Upper lobe of right lung (tissue), 1 donor: ENCODE results near the gene MRM2. TPM values are rescaled to one million over a fixed set of nuclear protein-coding genes. Genes with fewer than 3 reads are reported as not detected.
A peak's percentile ranks its signal among the peaks of the same experiment; 100 is the strongest.

ENCODE experiments used
- ATAC-seq: fragments of 200-7000 bp; cut with Tn5 transposase; one replicate; pipeline ENCODE4 v1.9.1; 2020; ENCODE audit warnings: mild to moderate bottlenecking, moderate library complexity
- DNase-seq: peaks from one replicate; pipeline ENCODE4 v3.0.0-alpha.2; 2020
- H3K27ac ChIP-seq: fragments of 200-600 bp; one replicate; pipeline ENCODE4 v1.8.0; 2022
- H3K27me3 ChIP-seq: fragments of 200-600 bp; one replicate; pipeline ENCODE4 v1.8.0; 2022; ENCODE audit warnings: mild to moderate bottlenecking
- H3K36me3 ChIP-seq: fragments of 200-600 bp; one replicate; pipeline ENCODE4 v1.8.0; 2022
- H3K4me1 ChIP-seq: fragments of 200-600 bp; one replicate; pipeline ENCODE4 v1.8.0; 2022
- H3K4me3 ChIP-seq: fragments of 200-600 bp; one replicate; pipeline ENCODE4 v1.8.0; 2022; ENCODE audit warnings: mild to moderate bottlenecking
- H3K9me3 ChIP-seq: fragments of 200-600 bp; one replicate; pipeline ENCODE4 v1.8.0; 2022
- intact Hi-C: fragments of 100-400 bp; cut with DNase I; formaldehyde crosslinking; loops from one replicate; pipeline ENCODE4 v1.11.0; 2022
- total RNA-seq: library from RNA; stranded (reverse); fragmentation: NEBNext Ultra II Directional; extraction: Animal tissue kit (Norgen Biotek cat#: 25700); gene quantifications from one replicate; pipeline ENCODE4 v1.2.1, GENCODE V29; 2021
- TF ChIP-seq, protein P1 (sequence below): fragments of 200-600 bp; IDR thresholded peaks from one replicate; pipeline ENCODE4 v1.8.0; 2022; ENCODE audit warnings: antibody characterized with exemption
- donor health status: DM: no; HTN: yes; CAD: no; lungs with severe emphysema.

The MRM2 gene
- total RNA-seq, 1 donor from 2014 or later: 23.7 TPM

DNA sequence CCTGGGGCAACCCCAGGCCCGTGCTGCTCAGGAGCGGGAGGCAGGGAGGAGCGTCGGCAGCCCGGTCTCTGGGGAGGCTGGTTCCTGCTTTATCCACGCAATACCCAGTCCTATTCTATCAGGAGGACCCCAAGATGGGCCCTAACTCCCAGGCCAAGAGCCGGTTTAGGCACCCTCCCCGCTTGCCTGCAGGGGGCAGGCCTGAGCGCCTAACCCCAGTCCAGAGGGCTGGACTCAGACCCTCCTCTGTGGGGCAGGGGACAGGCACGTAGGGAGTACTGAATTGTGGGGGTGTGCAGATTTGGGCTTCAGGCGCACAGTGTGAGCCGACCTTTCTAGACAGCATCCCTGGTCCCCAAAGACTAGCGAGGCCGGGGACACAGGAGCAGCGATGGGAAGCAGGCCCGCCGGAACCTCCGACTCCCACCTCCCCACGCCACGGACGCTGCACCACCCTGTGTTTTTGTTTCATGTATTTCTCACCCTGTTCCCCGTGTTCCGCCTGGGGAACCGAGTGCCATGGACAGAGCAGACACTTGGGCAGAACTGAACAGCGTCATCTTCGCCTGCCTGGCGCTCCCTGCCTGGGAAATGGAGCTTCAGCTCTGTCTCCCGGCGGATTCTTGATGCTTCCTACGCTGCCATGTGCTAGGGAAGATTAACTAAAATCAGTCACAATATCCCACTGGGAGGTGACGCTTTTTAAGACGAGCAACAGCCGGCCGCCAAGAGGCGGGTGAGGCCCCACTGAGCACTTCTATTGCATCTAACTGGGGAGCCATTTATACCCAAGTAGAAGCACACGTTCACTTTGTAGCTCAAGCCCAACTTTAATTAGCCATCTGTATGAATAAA lies 5.4 kb upstream of the MRM2 start:
- ATAC-seq (peak; percentile 47), DNase-seq (no peak)
- no peaks in the 10 kb centered on the region for H3K27me3 ChIP-seq
- no peaks in the 10 kb centered on the region for H3K9me3 ChIP-seq
- TF ChIP-seq, protein P1, sequence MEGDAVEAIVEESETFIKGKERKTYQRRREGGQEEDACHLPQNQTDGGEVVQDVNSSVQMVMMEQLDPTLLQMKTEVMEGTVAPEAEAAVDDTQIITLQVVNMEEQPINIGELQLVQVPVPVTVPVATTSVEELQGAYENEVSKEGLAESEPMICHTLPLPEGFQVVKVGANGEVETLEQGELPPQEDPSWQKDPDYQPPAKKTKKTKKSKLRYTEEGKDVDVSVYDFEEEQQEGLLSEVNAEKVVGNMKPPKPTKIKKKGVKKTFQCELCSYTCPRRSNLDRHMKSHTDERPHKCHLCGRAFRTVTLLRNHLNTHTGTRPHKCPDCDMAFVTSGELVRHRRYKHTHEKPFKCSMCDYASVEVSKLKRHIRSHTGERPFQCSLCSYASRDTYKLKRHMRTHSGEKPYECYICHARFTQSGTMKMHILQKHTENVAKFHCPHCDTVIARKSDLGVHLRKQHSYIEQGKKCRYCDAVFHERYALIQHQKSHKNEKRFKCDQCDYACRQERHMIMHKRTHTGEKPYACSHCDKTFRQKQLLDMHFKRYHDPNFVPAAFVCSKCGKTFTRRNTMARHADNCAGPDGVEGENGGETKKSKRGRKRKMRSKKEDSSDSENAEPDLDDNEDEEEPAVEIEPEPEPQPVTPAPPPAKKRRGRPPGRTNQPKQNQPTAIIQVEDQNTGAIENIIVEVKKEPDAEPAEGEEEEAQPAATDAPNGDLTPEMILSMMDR: peak; percentile 64
- peaks cover 20% of the 10 kb centered on the region for H3K4me1 ChIP-seq
- no peaks in the 10 kb centered on the region for H3K36me3 ChIP-seq
- intact Hi-C loops: loop anchor here (10.0 kb wide), 1 partner anchor 107 kb away; the partner anchor contains the start of gene EIF3B
- no peak overlapping the region for H3K4me3 ChIP-seq
- no peak overlapping the region for H3K27ac ChIP-seq

DNA sequence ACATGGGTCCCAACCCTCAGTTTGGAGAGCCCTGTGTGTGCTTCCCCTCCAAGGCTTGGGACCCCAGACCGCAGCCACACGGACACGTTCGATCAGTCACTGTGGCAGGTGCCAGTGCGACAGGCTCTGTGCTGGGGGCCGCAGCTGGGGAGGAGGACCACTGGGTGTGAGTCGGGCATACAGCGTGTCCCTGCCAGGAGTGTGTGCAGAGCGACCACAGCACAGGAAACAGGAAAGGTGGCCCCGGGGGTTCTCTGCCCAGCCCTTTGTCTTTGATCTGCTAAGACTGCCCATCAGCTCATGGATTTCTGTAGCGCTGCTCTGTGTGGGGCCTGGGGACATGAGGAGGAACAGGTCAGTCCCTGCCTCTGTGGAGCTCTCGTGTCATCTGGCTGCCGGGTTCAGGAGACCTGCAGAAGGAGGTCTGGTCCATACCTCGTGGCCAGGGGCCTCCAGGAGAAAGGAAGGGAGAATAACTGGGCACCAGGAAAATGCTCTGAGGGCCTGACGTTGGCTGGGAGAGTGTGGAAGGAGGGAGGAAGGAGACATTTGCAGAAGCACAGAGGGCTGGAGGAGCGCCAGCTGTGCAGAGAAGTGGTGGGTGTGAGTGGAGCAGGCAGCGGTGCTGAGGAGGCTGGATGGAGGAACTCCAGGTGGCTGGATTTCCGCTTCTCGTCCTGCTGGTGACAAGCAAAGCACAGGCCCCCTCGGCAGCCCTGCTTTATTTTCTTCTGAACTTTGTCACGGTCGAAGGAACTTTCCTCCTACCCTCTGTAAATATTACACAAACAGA lies 4.1 kb upstream of the MRM2 start:
- intact Hi-C loops: loop anchor here (10.0 kb wide), 1 partner anchor 109 kb away; the partner anchor contains the start of gene EIF3B
- H3K4me3 ChIP-seq: no peak overlapping the region
- DNase-seq (peak; percentile 78), ATAC-seq (peak; percentile 18)
- no peaks in the 10 kb centered on the region for H3K36me3 ChIP-seq
- no peaks in the 10 kb centered on the region for H3K9me3 ChIP-seq
- H3K27ac ChIP-seq: no peak overlapping the region
- peaks cover 25% of the 10 kb centered on the region for H3K4me1 ChIP-seq
- TF ChIP-seq, protein P1: no peak
- no peaks in the 10 kb centered on the region for H3K27me3 ChIP-seq

DNA sequence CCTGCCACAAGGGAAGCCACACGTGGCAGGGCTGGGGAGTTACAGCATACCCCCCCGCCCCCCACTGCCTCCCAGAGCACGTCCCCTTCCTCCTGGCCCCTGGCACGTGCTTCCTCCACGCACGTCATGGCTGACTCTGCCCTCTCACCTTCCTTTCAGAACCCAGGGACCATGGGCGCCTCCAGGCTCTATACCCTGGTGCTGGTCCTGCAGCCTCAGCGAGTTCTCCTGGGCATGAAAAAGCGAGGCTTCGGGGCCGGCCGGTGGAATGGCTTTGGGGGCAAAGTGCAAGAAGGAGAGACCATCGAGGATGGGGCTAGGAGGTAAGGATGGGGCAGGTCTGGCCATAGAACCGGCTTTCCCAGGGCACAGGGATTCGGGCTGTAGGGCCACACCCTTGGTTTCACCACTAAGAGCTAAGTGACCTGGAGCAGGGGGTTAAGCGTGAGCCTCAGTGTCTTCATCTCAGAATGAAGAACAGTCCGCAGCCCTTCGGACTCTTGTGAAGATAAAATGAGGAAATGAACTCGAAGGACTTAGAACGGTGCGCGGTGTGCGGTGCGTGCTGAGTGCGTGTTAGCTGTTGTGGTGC lies 2.5 kb upstream of the MRM2 start:
- peaks cover 31% of the 10 kb centered on the region for H3K4me1 ChIP-seq
- H3K27ac ChIP-seq: no peak overlapping the region
- no peaks in the 10 kb centered on the region for H3K9me3 ChIP-seq
- no peaks in the 10 kb centered on the region for H3K27me3 ChIP-seq
- DNase-seq (no peak), ATAC-seq (no peak)
- intact Hi-C loops: loop anchor here (10.0 kb wide), 1 partner anchor 110 kb away; the partner anchor contains the start of gene EIF3B
- TF ChIP-seq, protein P1: no peak
- H3K36me3 ChIP-seq: peaks cover 1% of the 10 kb centered on the region
- no peak overlapping the region for H3K4me3 ChIP-seq

DNA sequence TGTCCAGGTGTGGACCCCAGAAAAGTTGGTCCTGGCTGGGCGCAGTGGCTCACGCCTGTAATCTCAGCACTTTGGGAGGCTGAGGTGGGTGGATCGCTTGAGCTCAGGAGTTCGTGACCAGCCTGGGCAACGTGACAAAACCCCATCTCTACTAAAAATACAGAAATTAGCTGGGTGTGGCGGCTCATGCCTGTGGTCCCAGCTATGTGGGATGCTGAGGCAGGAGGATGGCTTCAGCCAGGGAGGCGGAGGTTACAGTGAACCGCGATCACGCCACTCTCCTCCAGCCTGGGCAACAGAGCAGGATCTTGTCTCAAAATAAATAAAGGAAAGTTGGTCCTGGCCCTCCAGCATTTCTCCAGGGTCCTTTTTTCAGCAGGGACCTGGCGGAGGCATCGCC lies 1.5 kb upstream of the MRM2 start:
- TF ChIP-seq, protein P1: no peak
- no peak for ATAC-seq
- intact Hi-C loops: loop anchor here (10.0 kb wide), 1 partner anchor 111 kb away; the partner anchor contains the start of gene EIF3B
- Histone ChIP-seq H3K36me3 (peaks cover 12% of the 10 kb centered on the region), H3K27ac (no peak overlapping the region), H3K4me3 (no peak overlapping the region), H3K9me3 (no peaks in the 10 kb centered on the region), H3K4me1 (peaks cover 21% of the 10 kb centered on the region), H3K27me3 (no peaks in the 10 kb centered on the region)
- no peak for DNase-seq
